Parathyroid adenoma (tissue), 2 donors: ENCODE results near the gene MAPK11.

Experiments
- H2AFZ ChIP-seq: fragments of 300-600 bp; sonication (generic); one replicate; pipeline ENCODE4 v1.7.0; 2017; ENCODE audit warnings: antibody characterized with exemption, mild to moderate bottlenecking
- H3K27ac ChIP-seq: fragments of 300-600 bp; sonication (generic); one replicate; pipeline ENCODE4 v1.7.0; 2017
- H3K27me3 ChIP-seq: fragments of 300-600 bp; sonication (generic); one replicate; pipeline ENCODE4 v1.7.0; 2017; ENCODE audit warnings: low read length; ENCODE audit not compliant: control insufficient read depth, insufficient read depth
- H3K36me3 ChIP-seq: fragments of 300-600 bp; sonication (generic); one replicate; pipeline ENCODE4 v1.7.0; 2017; ENCODE audit warnings: low read length; ENCODE audit not compliant: control insufficient read depth, insufficient read depth
- H3K4me1 ChIP-seq: fragments of 300-600 bp; sonication (generic); one replicate; pipeline ENCODE4 v1.7.0; 2017; ENCODE audit warnings: control low read depth
- H3K4me2 ChIP-seq: fragments of 300-600 bp; sonication (generic); one replicate; pipeline ENCODE4 v1.7.0; 2017; ENCODE audit warnings: low read length
- H3K4me3 ChIP-seq: fragments of 300-600 bp; sonication (generic); one replicate; pipeline ENCODE4 v1.7.0; 2017; ENCODE audit warnings: low read depth, low read length
- H3K79me2 ChIP-seq: fragments of 300-600 bp; sonication (generic); one replicate; pipeline ENCODE4 v1.7.0; 2017; ENCODE audit warnings: control low read depth
- H3K9ac ChIP-seq: fragments of 300-600 bp; sonication (generic); one replicate; pipeline ENCODE4 v1.7.0; 2017; ENCODE audit warnings: mild to moderate bottlenecking
- H3K9me3 ChIP-seq: fragments of 300-600 bp; sonication (generic); one replicate; pipeline ENCODE4 v1.7.0; 2017; ENCODE audit warnings: low read length; ENCODE audit not compliant: control insufficient read depth
- TF ChIP-seq, protein P1 (sequence below): fragments of 300-600 bp; sonication (generic); IDR thresholded peaks from one replicate; pipeline ENCODE4 v1.7.0; 2017; ENCODE audit warnings: antibody characterized with exemption, mild to moderate bottlenecking
- donor health status: primary hyperparathyroidism.

MAPK11 gene

DNA sequence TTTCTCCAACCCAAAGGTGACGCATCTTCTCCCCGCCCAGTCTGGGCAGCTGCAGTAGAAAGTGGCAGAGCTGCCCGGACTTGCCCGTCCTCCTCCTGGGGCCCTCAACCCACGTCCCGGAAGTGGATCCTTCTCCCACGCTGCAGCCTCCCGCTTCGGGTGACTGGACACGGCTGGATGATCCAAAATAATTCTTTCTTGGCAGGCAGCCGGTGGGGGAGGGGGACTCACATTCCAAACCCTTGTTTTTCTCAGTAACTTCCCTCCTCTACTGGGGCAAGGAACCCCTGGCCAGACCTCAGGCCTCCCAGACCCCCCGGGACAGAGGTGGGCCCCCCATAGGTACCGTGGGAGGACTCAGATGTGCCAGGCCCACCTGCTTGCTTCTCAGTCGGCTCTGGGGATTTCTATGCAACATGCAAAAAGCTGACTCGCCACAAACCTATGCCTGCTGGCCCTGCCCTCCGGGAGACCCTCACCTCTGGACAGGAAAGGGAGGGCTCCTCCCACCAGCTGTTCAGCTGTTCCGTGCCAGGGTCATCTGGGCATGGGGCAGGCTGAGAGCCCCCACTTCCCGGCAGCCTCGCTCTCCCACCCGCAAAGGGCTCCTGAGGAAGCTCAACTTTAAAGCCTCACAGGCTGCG, 35.9 kb upstream of the MAPK11 start:
- peaks cover 23% of the 10 kb centered on the region for H3K4me1 ChIP-seq
- no peak overlapping the region for H3K9ac ChIP-seq
- H2AFZ ChIP-seq: no peak overlapping the region
- TF ChIP-seq, protein P1, sequence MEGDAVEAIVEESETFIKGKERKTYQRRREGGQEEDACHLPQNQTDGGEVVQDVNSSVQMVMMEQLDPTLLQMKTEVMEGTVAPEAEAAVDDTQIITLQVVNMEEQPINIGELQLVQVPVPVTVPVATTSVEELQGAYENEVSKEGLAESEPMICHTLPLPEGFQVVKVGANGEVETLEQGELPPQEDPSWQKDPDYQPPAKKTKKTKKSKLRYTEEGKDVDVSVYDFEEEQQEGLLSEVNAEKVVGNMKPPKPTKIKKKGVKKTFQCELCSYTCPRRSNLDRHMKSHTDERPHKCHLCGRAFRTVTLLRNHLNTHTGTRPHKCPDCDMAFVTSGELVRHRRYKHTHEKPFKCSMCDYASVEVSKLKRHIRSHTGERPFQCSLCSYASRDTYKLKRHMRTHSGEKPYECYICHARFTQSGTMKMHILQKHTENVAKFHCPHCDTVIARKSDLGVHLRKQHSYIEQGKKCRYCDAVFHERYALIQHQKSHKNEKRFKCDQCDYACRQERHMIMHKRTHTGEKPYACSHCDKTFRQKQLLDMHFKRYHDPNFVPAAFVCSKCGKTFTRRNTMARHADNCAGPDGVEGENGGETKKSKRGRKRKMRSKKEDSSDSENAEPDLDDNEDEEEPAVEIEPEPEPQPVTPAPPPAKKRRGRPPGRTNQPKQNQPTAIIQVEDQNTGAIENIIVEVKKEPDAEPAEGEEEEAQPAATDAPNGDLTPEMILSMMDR: no peak
- H3K27ac ChIP-seq: peak overlapping the region; percentile 95
- no peaks in the 10 kb centered on the region for H3K27me3 ChIP-seq
- peaks cover 18% of the 10 kb centered on the region for H3K79me2 ChIP-seq
- no peaks in the 10 kb centered on the region for H3K36me3 ChIP-seq
- peak overlapping the region; percentile 76 for H3K4me3 ChIP-seq
- H3K9me3 ChIP-seq: no peaks in the 10 kb centered on the region
- H3K4me2 ChIP-seq: peak overlapping the region; percentile 94

DNA sequence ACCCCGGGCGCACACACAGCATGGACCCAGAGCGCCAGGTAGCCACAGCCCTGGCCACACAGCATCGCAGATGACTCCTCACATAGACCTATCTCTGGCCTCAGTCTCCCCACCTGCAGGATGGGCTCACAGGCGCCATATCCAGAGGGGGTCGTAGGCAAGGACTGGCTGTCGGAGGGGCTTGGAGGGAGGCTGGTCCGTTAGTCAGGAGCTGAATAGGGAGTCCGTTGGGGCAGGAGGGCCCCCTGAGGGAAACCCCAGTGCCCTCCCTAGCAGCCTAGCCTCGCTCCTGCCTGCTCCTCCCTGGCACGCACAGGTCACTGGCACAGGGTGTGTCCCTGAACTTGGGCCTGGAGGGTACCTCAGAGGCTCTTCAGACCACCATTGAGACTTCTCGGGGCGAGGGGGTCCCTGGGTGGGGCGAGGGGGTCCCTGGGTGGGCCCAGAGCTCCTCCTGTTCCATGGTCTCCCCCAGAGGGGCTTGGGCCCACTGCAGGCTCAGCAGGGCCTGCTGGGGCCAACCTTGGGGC, 35.3 kb upstream of the MAPK11 start:
- Histone ChIP-seq H3K27me3 (no peaks in the 10 kb centered on the region), H2AFZ (no peak overlapping the region), H3K79me2 (peaks cover 23% of the 10 kb centered on the region), H3K4me1 (peaks cover 23% of the 10 kb centered on the region), H3K27ac (peak overlapping the region; percentile 95), H3K4me2 (peak overlapping the region; percentile 94), H3K4me3 (peak overlapping the region; percentile 76), H3K9ac (no peak overlapping the region), H3K9me3 (no peaks in the 10 kb centered on the region), H3K36me3 (no peaks in the 10 kb centered on the region)
- TF ChIP-seq, protein P1: no peak

DNA sequence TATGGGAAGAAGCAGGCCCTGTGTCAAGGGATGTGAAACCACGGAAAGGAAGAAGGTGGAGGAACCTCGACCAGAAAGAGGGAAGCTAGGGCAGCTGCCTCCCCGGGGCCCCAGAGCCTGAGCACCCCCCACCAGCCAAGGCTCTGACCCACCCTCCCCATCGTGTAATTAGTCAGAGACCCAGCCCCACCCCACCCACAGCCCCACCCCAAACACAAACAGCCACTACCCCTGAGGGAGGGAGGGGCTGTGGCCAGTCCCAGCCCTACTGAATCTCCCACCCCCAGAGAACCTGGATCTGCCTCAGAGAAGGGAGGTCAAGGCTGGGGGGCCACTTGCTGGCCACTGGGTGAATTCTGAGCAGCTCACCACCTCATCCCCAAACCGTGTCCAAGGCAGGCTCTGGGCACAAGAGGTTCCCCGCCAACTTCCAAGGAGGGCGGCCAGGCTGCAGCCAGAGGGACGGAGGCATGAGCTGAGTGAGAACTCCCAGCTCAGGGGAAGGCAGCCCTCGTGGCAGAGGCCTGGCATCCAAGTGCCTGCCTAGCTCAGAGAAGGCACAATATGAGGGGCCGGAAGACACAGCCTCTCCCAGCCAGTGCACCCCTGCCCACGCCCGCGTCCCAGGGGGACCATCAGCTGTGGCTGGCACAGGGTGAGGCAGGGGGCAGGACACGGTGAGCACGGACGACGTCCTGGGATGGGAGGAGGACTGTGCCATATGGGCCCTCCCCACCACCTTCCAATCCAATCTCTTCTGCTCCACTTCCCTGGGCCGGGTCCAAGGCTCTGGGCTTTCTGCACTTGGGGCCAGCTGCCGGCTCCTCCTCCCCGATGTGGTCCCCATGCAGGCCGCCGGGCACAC, 34.6 kb upstream of the MAPK11 start:
- Histone ChIP-seq H3K27ac (peak overlapping the region; percentile 95), H3K4me1 (peaks cover 23% of the 10 kb centered on the region), H3K9me3 (no peaks in the 10 kb centered on the region), H3K4me3 (no peak overlapping the region), H3K9ac (no peak overlapping the region), H3K79me2 (peaks cover 26% of the 10 kb centered on the region), H3K4me2 (peak overlapping the region; percentile 94), H3K36me3 (no peaks in the 10 kb centered on the region), H3K27me3 (no peaks in the 10 kb centered on the region), H2AFZ (no peak overlapping the region)
- TF ChIP-seq, protein P1: no peak

DNA sequence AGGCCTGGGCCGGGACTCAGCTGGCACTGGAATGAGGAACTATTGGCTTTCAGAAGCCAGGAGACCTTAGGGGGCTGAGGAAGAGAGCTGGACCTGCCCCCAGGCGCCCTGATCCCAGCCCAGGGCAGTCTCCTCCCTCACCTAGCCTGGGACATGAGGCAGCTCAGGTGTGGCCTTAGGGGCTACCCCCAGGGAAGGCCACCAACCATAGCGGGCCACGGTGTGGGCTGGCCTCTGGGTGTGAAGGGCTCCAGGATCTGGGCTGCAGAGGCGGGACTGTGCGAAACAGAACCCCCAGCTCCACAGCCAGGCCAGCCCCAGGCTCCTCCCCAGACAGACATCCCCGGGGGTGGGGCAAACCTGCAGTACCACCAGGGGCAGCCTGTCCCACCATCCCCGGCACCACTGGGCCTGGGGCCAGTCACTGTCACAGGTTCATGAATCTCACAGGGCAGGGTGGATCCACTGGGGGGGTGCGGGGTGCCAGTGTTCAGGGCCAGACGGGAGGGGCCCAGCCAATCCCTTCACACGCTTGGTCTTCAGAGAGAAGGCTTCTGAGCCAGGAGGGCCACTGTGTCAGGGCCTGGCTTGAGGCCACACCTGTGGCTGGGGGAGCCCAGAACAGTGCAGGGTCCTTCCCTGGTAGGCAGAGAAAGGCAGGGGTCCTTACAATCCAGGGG, 33.8 kb upstream of the MAPK11 start:
- H3K4me2 ChIP-seq: peak overlapping the region; percentile 62
- H3K27ac ChIP-seq: peak overlapping the region; percentile 95
- H3K4me3 ChIP-seq: peak overlapping the region; percentile 33
- TF ChIP-seq, protein P1: no peak
- H3K9me3 ChIP-seq: no peaks in the 10 kb centered on the region
- H3K9ac ChIP-seq: no peak overlapping the region
- H3K36me3 ChIP-seq: no peaks in the 10 kb centered on the region
- H2AFZ ChIP-seq: no peak overlapping the region
- peaks cover 23% of the 10 kb centered on the region for H3K4me1 ChIP-seq
- no peaks in the 10 kb centered on the region for H3K27me3 ChIP-seq
- H3K79me2 ChIP-seq: peaks cover 26% of the 10 kb centered on the region
